AG08396 (cell line): ENCODE measurements around the gene SUMF1.

ENCODE experiments used
- DNase-seq: peaks from one replicate; pipeline ENCODE4 v3.0.0; 2012; ENCODE audit warnings: low spot score, mixed read lengths

The SUMF1 gene

DNA sequence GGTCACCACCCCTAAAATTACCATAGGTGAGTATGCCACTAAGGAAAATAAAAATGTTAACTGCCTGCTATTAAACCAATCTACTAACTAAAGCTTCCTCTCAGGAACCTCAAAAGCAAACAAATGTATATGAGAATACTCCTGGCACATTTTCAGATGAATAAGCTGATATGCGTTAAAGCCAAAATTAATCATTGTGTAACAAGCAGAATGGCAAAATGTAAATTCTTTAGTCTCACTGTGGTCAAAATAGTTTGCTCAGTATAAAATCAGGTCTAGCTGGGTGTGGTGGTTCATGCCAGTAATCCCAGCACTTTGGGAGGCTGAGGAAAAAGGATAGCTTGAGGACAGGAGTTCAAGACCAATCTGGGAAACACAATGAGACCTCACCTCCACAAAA lies 53.6 kb downstream of the SUMF1 start:
- DNase-seq, result no peak

DNA sequence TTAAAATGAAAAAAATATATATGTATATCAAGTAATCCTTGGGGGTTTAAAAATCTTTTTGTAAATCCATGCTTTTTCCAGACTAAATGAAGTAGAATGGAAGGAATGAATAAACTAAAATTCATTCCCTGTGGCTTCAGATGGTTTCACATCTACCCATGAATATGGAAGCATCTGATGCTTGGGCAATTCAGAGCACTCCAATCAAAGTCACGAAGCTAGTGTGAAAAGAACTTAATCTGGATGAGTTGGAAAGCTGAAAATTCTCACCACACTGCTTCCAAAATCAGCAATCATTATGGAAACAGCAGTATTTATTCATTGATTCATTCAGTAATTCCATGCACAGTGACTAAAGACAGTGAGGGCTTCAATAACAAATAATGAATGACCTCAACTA lies 55.2 kb downstream of the SUMF1 start:
- no peak for DNase-seq

DNA sequence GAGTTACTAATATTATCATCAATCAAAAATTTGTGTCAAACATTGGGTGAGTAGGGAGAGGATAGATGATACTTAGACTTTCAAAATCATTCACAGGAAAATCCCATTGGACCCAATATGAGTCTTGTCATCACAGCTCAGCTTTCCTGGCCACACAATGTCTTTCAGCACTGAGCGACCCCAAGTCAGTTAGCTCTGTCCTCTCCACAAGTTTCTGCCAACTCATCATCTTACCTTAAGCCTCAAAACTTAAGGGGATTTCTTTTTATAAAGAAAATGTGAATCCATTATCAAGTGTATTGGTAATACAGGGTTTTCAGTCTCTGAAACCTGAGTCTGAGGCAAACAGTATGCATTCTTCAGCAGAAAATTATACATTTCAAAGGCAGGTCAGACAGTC lies 55.8 kb downstream of the SUMF1 start:
- DNase-seq, result no peak

DNA sequence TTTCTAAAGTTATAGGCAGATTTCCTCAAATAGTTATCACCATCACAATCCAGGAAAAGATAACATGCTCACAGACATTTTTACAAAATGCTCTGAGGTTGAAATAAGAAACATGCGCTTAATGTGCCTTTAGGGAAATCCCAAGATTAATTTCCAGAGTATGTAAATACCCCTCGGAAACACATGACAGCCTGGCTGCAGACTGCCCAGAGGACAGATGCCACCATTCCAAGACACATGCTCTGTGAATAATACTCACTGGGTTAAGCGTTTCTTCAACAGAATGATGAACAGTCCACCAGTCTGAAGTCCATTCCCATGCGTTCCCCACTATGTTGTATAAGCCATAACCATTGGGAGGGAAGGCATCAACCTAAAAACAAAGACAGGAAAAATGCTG lies 56.5 kb downstream of the SUMF1 start:
- DNase-seq, result no peak

- no peak for DNase-seq
These were observed 57.0 kb downstream of the SUMF1 start for GRCh38 chr3:4409971-4410573.

DNA sequence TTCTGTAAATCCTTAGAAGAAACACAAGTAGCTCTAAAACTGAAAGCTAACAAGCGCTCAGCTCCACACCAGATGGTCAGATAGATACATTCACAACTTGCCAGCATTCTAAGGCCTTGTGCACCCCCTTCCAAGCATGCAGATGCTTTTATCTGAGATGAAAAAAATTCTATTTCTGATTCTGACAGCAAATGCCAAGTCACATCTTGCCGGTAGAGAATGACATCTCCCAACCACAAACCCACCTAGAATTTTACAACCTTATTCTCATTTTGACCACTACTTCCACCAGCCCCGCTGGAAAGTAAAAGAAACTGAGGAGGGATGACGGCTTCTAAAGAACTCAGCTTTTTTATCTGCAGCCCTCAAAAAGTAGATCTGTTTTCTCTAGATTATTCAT lies 57.7 kb downstream of the SUMF1 start:
- no peak for DNase-seq

DNA sequence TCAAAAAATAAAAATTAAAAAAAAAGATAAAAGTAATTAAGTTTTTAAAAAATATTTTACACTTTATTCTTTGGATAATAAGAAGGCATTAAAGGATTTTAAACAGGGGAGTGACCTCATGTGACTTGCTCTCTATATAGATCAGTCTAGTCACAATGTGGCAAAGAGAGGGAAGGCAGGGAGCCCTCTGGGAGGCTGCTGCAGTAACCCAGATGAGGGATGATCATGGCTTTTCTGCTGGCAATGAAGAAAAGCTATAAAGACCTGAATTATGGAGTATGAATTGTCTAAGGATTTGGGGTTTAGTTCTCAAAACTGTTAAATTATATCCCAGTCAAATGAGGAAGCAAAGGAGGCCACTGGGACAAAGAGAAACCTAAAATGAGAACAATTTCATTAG lies 58.1 kb downstream of the SUMF1 start:
- DNase-seq, result no peak

DNA sequence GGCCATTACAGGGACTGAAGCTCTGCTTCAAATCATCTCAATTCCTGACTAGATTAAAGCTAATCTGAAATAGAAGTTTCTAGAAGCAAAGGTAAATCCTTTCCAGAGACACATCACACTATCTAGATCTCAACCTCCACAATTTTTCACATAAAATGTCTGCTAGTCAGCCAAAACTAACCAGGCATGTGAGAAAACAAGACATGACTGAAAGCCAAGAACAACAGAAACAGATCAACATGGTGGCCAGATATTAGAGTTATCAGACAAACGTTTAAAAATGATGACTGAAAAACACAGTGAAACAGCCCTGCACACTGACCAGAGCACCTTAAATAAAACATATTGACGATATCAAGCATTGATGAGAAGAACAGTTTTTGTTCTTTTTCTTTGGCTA lies 59.1 kb downstream of the SUMF1 start:
- no peak for DNase-seq

DNA sequence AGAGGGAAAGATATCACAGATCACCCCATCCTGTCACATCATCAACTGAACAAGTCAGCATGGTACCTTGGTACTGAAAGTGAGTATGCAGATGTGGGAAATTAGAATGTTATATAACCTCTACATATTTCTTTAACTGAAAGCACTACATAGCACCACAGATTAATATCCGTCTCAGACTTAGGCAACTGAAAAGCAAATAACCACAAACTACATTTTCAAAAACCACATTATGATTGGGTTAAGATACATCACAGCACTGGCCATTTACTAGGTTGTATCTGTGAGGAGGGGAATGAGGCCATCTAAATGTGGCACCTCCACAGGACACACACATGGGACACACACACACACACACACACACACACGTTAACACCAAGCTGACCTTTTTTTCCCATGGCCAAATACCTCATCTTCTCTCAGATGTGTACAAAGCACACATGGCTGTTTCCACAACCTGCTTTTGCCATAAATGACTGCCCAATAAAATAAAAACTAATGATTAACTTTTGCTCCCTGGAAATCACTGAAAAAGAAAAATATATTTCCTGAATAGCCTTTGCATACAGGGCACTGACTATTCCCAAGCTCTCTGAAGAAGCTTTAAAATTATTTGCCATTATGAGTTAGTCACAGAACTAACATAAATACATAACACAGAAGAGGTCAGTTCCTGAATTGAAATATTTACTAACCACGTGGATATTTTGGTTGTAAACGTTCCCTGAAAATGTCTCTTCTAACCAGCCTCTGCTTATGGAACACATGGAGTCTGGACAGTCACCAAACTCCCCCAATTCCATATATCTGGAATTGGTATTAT lies 60.1 kb downstream of the SUMF1 start:
- no peak for DNase-seq

DNA sequence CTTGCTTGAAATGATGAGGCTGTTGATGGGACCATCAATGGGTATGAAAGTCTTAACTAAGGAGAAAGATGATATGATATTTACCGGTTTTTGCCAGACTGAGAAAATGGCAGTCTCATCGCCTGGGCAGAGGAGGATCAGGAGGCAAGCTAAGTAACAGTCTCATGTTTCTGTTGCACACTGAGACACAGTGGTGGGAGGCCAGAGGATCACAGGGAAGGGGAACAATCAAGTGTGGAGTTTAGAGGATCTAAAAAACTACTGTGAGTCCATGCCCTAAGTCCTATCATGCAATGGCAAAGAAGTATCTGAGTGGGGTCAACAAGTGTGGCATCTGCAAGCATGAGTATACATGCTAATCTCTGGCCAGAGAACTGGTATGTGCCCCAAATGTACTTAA lies 62.2 kb downstream of the SUMF1 start:
- DNase-seq, result no peak

GRCh38 chr3:4401441-4401840 lies 65.6 kb downstream of the SUMF1 start:
- no peak for DNase-seq

- no peak for DNase-seq
These were observed 67.6 kb downstream of the SUMF1 start for GRCh38 chr3:4399476-4399875.

GRCh38 chr3:4398941-4399245 lies 68.2 kb downstream of the SUMF1 start:
- no peak for DNase-seq

- no peak for DNase-seq
These were observed 68.7 kb downstream of the SUMF1 start for GRCh38 chr3:4398120-4398940.

GRCh38 chr3:4397466-4397865 lies 69.6 kb downstream of the SUMF1 start:
- no peak for DNase-seq

GRCh38 chr3:4396542-4396941 lies 70.5 kb downstream of the SUMF1 start:
- no peak for DNase-seq

- no peak for DNase-seq
These were observed 71.1 kb downstream of the SUMF1 start for GRCh38 chr3:4396006-4396405.

- no peak for DNase-seq
These were observed 71.6 kb downstream of the SUMF1 start for GRCh38 chr3:4395448-4395847.

GRCh38 chr3:4394567-4394966 lies 72.5 kb downstream of the SUMF1 start:
- DNase-seq, result no peak

- DNase-seq, result no peak
These were observed 73.0 kb downstream of the SUMF1 start for GRCh38 chr3:4394048-4394447.

GRCh38 chr3:4392992-4393391 lies 74.1 kb downstream of the SUMF1 start:
- no peak for DNase-seq

- no peak for DNase-seq
These were observed 79.6 kb downstream of the SUMF1 start for GRCh38 chr3:4387210-4388204.
